Activated CD8-positive, alpha-beta memory T cell treated with anti-CD3 and anti-CD28 coated beads, Interleukin-2, amount 50 U/mL, for 4 hours (primary cell): ENCODE data around the gene LILRB4.
"Not testable (repeated sequence)": the region's sequence is repeated elsewhere in the genome, so short reads cannot be mapped to it uniquely, and the experiment has no call there.

Experiments
- DNase-seq: peaks from one replicate; pipeline ENCODE4 v3.0.0-alpha.2; 2020

The LILRB4 gene

GRCh38 chr19:54662730-54663129 lies at the start of gene LILRB4:
TSS of gene LILRB4 (plus strand) at chr19:54662985. CDS start at chr19:54663034, 49 bp downstream.
- no peak for DNase-seq

DNA sequence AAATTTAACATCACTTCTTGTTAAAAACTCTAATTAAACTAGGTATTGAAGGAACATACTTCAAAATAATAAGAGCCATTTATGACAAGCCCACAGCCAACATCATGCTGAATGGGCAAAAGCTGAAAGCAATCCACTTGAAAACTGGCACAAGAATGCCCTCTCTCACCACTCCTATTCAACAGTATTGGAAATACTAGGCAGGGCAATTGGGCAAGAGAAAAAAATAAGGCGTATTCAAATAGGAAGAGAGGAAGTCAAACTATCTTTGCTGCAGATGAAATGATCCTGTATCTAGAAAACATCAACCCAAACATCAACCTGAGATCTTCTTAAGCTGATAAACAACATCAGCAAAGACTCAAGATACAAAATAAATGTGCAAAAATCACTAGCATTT lies 48.1 kb upstream of the LILRB4 start:
- no peak for DNase-seq

DNA sequence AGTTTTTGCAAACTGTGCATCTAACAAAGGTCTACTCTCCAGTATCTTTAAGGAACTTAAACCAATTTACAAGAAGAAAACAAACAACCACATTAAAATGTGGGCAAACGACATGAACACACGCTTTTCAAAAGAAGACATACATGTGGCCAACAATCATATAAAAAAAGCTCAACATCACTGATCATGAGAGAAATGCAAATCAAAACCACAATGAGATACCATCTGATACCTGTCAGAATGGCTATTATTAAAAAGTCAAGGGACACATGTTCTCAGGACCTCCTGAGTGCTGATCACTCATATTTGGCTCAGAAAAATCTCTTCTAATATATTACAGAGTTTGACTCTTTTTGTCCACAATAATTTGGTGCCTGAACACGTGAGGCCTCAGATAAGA lies 46.7 kb upstream of the LILRB4 start:
- no peak for DNase-seq

DNA sequence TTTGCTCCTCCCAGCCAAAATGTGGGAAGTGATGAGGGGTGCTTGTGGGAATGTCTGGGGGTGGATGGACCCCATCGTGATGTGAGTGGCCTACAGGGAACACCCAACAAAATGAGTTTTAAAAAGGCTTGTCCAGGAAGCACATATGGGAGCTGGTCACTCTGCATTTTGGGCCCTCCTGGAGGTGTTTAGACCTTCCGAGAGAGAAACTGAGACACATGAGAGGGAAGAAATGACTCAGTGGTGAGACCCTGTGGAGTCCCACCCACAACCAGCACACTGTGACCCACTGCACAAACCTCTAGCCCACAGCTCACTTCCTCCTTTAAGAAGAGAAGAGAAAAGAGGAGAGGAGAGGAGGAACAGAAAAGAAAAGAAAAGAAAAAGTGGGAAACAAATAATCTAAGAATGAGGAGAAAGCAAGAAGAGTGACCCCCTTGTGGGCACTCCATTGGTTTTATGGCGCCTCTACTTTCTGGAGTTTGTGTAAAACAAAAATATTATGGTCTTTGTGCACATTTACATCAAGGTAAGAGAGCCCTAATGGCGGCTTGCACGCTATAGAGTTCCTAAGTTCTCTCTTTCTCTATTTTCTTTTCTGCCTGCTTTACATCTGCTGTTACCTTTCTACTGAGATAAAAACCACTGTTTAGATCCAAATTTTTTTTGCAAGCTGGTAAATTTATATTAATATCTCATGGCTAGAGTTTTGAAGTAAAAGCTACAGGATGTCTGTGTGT lies 45.8 kb upstream of the LILRB4 start:
- DNase-seq, result no peak

DNA sequence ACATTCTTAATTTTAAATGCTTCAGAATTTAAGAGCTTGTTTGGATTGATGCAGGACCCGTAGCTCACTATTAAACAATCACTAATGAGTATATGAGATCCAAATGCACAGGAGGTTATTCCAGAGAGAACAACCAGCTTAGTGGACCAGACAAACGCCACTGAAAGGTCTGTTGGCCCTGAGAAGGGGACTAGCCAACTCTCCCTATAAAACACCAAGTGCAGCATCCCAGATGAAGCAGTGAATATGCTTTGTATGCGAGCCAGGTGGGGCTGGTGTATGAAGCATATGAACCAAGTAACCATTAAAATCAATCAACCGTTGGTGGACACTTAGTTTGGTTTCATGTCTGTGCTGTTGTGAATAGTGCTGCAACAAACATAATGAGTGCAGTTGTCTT lies 42.3 kb upstream of the LILRB4 start:
- no peak for DNase-seq

- DNase-seq, result no peak
These were observed 40.4 kb upstream of the LILRB4 start for GRCh38 chr19:54622431-54622830.

- not testable (repeated sequence) for DNase-seq
These were observed 38.6 kb upstream of the LILRB4 start for GRCh38 chr19:54624234-54624633.

DNA sequence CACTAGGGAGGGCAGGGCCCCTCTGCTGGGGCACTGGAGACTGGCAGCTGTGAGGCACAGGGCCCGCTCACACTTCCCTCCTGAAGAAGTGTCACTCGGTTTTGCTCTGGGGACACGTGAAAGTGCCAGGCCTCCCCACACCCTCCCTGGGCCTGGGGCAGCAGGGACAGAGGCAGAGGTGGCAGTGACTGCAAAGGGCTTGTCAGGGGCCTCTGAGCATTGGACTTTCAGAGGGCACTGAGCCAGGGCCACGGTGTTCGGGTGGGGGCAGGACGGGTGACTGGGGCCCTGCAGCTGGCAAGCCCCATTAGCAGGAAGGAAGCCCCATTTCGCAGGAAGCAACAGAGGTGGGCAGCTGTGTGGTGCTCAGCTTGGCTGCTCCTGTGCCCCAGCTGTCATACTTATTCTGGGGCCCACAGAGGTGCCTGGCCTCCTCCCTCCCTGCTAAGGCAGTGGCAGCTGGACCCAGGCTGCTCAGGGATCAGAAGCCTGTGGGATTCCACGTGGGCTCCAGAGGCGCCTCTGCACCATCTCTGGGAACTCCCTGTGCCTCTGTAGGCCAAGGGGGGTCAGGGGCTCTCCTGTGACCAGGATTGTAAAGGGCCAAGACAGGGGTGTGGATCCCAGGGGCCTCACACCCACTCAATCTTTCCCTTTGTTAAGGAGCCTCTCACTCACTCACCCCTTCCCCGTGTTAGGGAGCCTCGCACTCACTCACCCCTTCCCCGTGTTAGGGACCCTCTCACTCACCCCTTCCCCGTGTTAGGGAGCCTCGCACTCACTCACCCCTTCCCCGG lies 37.7 kb upstream of the LILRB4 start:
- DNase-seq, result not testable (repeated sequence)

DNA sequence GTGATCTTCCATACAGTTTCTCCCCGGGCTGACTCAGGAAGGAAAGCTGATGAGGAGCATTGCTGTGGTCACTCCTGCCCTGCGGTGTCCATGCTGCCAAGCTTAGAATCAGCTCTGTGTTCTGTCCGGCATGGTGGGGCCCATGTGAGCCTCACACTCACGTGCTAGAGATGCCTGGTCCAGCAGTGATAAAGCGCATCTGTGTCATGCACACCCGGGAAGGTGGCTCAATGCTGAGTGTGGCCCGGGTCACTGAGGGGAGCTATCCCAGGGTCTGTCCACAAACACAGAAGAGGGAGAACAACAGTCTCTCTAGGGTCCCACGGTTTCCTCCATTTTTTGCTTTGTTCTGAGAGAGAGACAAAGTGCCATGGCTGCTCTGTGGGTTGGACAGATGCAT lies 36.0 kb upstream of the LILRB4 start:
- no peak for DNase-seq

- not testable (repeated sequence) for DNase-seq
These were observed 34.9 kb upstream of the LILRB4 start for GRCh38 chr19:54627912-54628311.

DNA sequence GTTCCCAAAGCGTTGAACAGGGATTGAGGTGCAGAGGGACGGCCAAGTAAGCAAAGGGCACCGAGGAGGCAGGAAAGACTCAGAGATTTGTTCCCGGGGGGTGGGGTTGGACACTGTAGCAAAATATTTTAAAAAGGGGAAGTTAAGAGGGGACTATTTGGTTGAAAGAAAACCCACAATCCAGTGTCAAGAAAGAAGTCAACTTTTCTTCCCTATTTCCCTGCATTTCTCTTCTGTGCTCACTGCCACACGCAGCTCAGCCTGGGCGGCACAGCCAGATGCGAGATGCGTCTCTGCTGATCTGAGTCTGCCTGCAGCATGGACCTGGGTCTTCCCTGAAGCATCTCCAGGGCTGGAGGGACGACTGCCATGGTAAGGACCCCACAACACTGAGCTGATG lies 32.5 kb upstream of the LILRB4 start, which contains the start of gene LILRB1:
Gene LILRB1 (plus strand): TSS at position 223 of the 400 bp plus-strand sequence. CDS start 590 bp downstream, outside the sequence.
- DNase-seq, result not testable (repeated sequence)

- no peak for DNase-seq
These were observed 32.0 kb upstream of the LILRB4 start for GRCh38 chr19:54630782-54631181.

GRCh38 chr19:54631489-54632337 lies 31.1 kb upstream of the LILRB4 start:
- not testable (repeated sequence) for DNase-seq

- DNase-seq, result not testable (repeated sequence)
These were observed 30.3 kb upstream of the LILRB4 start for GRCh38 chr19:54632517-54632916.

- DNase-seq, result no peak
These were observed 29.4 kb upstream of the LILRB4 start for GRCh38 chr19:54633401-54633800.

DNA sequence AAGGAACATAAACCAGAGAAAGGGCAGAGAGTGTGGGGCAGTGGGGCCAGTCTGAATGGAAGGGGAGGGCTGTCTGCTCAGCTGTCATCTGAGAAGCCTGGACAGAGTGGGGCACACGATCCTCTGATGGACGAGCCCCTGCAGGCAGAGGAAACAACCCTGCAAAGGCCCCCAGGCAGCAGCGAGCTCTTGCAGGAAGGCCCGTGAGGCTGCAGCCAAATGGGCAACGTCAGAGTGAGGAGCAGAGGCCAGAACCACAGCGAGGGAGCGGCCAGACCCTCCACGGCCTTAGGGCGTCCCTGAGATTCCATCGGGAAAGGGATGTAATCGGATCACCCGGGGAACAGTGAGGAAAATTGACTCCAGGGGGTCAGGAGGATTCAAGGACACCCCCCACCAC lies 26.7 kb upstream of the LILRB4 start:
- DNase-seq, result not testable (repeated sequence)

DNA sequence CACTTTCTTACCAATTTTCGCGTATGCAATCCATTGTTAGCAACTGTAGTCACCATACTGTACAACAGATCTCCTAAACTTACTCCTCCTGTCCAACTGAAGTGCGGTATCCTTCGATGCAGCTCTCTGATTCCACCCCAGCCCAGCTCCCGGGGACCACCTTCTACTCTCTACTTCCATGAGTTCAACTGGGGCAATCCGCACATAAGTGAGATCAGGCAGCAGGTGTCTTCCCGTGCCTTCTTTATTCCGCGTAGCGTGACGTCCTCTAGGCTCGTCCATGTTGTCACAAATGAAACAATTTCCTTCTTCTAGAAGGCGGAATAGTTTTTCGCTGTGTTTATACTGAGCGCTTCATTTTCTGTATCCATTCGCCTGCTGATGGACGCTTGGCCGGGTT lies 24.1 kb upstream of the LILRB4 start:
- no peak for DNase-seq

DNA sequence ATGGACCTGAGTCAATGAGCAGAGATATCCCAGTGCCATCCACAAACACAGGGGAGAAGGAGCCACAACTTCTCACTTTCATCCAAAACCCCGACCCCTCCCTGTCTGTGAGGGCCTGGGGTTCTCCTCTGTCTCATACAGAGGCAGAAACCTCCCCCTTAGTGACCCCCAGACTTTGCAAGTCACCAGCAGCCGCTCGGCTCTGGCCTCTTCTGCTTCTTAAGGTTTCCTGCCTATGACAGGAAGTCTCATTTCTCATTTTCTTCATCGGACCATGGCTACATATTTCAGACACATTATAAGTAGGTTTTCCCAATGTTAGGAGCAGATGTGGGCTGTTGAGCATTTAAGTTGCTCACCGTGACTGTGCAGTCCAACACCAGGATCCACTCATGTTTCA lies 19.8 kb upstream of the LILRB4 start:
- DNase-seq, result not testable (repeated sequence)

GRCh38 chr19:54643583-54643982 lies 19.2 kb upstream of the LILRB4 start:
- DNase-seq, result not testable (repeated sequence)

GRCh38 chr19:54644056-54644455 lies 18.7 kb upstream of the LILRB4 start:
- DNase-seq, result no peak

GRCh38 chr19:54646331-54646841 lies 16.4 kb upstream of the LILRB4 start:
- DNase-seq, result no peak

GRCh38 chr19:54648129-54648528 lies 14.7 kb upstream of the LILRB4 start:
- DNase-seq, result no peak

GRCh38 chr19:54650108-54650655 lies 12.6 kb upstream of the LILRB4 start:
- DNase-seq, result no peak
